ENCODE results near the gene SMIM45.
A peak's percentile ranks its signal among the peaks of the same experiment; 100 is the strongest.

Gene SMIM45

DNA sequence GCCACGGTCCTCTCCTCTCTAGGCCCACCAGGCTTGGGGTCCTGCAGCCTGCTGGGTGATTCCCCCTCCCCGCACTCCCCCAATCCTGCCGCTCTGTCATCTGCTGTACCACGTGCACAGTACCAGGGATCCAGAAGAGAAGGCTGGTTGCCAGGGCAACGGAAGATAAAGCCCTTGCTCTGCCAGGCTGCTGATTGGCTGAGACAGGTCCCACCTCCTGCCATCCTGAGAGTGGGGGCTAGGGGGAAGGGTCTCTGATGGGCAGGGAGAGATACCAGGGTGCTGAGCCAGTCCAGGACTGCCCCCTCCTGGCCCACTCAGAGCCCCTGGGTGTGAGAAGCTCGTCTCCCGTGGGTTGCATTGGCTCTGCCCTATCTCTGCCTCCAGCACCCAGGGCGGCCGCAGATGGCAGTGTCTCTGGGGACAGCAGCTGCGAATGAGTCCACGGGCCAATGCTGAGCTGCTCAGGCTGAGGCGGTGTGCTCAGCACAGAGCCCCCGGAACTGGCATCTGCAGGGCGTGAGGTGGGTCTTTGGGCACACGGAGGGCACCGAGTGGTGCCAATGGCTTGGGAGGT is at the start of gene SMIM45:
TSS of gene SMIM45 (plus strand) at position 253 of the 577 bp plus-strand sequence.
- peak in 1 of 2 donors; percentile 37 for DNase-seq

GRCh38 chr22:41902932-41903421 is 49.0 kb upstream of the SMIM45 start:
- DNase-seq = no peak

DNA sequence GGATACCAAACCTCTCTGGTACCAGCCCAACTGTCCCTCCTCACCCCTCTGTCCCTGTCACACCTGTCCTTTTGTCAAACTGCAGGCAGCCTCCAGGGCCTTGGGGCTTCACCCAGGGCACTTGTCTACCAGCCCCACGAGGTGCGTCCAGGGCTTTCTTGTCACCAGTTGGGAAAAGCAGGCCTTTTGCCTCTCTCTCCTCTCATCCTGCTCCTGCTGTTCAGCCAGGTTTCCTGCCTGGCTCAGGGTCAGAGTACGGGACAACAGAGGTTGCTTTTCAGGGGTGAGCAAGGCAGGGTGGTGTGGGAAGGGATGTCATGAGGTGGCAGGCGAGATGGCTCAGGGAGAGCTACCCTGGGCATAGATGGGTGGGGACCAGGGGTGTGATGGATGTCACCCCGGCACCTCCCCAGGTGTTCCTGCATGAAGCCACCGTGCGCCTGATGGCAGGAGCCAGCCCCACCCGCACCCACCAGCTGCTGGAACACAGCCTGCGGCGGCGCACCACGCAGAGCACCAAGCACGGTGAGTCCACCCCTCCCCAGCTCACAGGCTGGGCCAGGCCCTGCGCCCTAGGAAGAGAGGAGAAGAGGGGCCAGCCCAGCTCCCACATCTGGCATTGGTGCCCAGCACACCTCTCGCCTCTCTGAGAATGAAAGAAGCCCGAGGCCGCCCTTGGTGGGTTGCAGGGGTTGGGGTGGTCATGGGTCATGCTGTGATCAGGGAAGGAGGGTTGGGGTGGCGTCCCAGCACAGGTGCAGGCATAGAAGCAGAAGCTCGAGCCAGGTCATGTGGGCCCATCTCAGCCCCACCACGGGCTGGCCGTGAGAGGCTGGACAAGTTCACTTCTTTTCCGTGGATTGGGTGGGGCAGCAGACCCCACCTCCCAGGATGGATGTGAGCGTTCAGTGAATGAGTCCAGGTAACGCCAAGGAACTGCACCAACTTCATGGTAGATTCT is 47.2 kb upstream of the SMIM45 start:
- no peak for DNase-seq

DNA sequence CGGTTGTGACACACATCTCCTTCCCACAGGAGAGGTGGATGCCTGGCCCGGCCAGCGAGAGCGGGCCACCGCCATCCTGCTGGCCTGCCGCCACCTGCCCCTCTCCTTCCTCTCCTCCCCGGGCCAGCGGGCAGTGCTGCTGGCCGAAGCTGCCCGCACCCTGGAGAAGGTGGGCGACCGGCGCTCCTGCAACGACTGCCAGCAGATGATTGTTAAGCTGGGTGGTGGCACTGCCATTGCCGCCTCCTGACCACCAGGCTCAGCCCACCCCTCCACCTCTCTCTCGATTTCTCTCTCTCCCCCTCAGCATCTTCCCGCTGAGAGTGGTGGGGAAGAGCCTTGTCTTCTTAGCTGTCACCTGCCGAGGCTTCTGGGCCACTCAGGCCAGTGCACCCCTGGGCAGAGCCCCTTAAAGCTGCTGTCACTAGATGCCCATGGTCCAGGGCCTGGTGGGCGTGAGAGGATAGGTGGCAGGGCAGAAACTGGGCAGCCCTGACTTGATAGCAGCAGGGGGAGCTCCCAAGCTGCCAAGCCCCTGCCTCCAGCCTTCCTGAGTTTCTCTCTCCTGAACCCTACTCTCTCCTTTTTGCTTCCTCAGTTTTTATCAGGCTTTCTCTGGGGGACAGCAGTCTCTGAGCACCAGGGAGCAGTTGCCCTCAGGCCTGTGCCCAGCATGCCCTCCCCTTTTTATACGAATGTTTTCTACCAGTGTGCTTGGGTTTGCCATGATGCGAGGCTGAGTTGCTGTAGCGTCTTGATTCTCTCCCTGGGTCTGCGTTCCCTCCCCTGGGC is 46.3 kb upstream of the SMIM45 start:
- DNase-seq = no peak

GRCh38 chr22:41906822-41907221 is 45.1 kb upstream of the SMIM45 start:
- no peak for DNase-seq

DNA sequence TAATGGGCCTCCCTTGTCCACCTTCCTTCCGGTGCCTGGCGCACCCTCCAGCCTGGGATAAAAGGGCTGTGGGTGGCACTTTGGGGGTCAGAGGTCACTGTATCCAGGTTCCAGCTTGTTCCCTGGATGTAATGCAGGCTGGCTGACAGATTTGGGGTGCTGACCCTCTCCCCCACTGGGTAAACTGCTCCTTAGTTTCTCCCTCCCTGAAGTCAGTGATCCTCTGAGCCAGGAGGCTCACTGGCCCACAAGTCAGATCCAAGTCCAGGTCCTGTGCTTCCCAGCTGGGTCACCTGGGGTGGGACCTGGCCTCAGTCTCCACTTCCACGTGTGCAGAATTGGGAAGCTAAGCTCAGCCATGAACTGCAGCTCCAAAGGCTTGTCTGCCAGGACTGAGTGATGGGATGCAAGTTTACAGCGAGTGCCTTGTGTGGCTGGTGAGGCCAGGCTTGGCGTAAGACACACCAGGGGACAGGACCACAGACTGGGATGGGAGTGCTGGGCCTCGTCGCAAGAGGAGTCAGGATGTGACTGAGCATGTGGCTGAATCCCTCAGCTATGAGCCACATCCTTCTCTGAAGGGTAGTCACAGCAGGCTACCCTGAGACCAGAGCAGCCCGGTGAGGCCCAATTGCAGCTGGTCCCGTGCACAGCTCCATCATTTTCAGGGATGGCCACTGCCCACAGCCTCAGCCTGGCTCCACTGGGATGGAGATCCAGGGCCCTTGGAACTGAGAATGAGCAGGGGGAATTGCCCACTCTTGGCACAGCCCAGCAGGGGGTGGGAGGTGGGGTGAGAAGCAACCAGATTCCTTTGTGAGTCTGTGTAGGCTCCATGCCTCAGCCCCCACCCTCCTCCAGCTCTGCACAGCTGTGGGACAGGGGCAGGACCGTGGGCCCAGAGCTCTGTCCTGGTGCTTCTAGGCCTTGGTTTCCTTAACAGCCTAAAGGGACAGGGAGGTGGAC is 44.2 kb upstream of the SMIM45 start:
- no peak for DNase-seq

DNA sequence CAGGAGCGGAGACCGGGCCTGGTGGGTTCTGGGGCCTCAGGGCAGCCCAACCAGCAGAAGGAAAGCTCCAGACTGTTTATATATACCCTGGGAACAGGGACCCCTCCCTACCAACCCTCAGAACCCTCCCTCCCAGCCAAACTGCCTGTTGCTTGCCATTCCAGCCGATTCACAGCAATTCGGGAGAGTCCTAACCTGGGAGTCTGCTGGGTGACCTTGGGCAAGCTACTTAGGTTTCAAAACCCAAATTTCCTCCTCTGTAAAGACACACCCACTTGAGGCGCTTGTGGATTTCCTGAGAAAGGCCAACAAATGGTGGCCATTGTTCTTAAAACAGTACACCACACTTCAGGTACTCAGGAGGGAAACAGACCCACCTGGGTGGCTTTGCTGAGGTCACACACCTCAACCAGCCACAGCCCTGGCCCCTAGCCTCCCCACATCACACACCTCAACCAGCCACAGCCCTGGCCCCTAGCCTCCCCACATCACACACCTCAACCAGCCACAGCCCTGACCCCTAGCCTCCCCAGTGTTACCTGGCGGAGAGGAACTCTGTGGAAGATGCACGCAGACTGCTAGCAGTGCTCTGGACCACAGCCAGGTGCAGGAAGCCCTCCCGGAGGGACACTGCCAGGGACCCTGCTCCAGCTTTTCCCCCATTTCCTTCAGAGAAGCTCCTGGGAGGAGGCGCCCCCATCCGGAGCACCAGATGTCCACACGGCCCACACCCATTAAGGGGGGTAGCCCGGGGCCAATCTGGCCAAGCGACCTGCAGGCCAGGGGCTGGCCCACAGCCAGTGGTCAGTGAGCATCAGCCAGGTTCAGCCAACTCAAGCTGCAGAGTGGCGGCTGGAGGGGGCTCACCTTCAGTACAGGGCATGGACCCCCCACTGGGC is 43.3 kb upstream of the SMIM45 start:
- peak in 1 of 2 donors; percentile 58 for DNase-seq

DNA sequence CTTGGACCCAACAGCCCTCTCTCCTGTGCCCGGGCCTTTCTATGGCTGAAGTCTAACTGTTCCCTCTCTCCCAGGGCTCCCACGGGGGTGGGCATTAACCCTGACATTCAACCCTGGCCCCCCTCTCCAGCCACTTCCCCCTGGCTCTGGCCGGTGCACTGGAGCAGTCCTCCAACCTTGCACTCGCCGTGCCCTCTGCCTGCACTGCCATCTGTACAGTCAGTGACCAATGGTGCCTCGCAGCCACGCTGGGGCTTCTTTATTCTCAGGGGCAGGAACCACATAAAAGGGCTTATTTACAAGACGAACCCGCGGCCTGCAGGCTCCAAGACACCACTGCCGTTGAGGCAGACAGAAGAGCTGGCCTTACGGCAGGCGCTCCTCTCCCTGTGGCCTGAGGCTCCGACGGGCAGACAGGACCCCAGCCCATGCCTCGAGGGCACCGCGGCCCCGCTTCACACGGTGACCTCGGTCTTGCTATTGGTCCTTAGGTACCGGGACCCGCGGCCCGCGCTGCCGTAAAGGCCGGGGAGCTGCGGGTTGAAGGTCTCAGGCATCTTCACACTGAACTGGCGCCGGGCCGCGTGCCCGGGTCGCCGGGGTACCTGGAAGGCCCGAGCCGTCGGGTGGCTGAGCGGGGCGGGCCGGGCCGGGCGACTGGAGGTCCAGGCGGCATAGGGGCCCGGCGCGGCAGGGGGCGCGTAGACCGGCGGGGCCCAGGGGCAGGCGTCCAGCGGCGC is 42.5 kb upstream of the SMIM45 start:
- no peak for DNase-seq

- DNase-seq = peak in 1 of 2 donors; percentile 40
Measured at GRCh38 chr22:41910050-41911000, 41.6 kb upstream of the SMIM45 start.

DNA sequence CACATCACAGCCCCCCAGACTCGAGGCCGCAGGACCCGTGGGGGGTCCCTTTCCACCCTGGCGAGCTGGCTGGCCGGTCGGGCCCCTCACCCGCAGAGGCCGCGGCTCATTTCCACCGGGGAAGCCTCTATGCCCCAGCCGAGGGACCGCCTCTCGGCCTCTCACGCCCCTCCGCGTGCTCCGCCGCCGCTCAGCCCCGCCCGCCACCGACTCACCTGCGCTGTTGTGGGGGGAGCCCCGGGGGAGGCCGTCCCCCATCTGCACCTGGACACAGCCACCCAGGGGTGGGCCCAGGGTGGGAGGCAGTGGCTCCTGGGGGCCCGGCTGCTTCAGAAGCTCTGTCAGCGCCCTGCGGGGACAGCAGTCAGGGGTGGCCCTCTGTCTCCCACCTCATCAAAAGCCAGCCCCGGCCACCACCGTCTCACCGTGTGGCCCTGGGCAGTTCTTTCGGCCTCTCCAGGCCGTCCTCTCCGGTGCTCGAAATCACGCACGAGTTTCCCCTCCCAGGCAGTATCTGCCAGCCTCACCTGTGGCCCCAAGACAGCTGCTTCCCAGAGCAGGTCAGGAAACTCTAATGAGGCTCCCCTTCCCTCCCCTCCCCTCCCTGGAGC is 40.8 kb upstream of the SMIM45 start:
- peak in 1 of 2 donors; percentile 30 for DNase-seq

DNA sequence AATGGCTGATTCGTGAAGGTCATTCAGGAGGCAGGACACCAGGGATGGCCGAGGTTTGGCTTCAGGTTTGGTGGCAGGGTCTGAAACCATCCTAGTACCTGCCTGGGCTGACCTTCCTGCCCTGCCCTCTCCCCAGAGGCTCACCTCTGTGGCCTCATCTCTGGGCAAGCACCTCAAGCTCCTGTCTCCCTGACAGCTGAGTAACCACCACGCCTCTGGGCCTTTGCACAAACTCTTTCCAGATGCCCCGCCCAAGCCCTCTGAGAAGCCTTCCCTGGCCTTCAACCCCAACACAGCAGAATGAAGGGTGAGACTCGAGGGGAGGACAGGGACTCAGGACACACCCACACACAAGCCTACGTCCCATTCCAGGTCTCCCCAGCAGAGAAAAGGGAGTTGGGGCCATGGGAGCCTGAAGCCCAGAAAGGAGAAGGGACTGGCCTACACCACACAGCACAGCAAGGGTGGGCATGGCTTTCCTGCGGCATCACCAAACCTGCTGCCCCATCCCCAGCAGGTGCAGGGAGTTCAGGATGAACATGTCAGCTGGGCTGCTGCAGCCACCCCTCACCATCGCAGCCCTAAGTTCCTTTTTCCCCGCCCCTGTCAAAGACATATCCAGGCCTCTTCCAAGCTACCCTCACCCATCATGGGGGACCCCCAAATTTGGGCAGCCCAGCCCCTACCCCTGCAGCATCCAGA is 39.5 kb upstream of the SMIM45 start:
- no peak for DNase-seq

- DNase-seq = no peak
Measured at GRCh38 chr22:41913040-41913719, 38.8 kb upstream of the SMIM45 start.

GRCh38 chr22:41913842-41914534 is 38.0 kb upstream of the SMIM45 start:
- no peak for DNase-seq

GRCh38 chr22:41914611-41915034 is 37.3 kb upstream of the SMIM45 start:
- no peak for DNase-seq

DNA sequence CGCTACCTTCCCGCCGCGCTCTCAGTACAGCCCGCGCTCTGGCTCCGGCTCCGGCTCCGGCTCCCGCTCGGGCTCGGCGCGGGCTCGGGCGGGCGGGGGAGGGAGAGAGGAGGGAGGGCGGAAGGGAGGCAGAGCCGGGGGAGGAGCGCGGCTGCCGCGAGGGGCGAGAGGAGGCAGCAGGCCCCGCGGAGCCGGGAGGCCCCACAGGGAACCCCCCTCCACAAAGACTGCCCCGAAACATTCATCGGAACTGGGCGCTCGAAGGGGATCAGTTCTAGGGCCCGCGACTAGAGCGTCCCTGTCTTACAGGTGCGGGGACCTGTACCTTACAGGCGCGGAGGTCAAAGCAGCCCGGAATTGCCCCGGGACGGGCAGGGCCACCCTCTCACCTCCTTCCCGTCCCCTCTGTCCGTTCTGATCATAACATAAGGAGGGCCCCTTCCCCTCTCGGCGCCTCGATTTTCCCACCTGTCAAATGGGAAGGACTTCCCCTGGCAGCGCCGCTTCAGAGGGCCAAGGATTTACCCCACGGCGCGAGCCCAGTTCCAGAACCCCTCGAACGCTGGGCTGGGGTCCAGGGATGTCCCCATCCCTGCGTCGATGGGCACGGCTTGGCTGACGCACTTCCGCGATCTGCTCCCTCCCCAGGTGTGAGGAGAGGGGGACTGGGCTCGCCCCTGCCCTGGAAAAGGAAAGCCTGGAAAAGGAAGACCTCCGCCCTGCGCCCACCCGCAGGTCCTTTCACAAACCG is 36.7 kb upstream of the SMIM45 start, which contains the start of gene SHISA8:
TSS of gene SHISA8 (minus strand) at position 40 of the 751 bp plus-strand sequence. CDS start 407 bp downstream, outside the sequence.
- DNase-seq = peak; percentile 60 to 72
